Measurements from ENCODE around the gene UQCC2. TPM values are rescaled to one million over a fixed set of nuclear protein-coding genes. Genes with fewer than 3 reads are reported as not detected.

The UQCC2 gene
- total and polyA plus RNA-seq, 4 donors = 7.8 to 141 (median 48.1) TPM

DNA sequence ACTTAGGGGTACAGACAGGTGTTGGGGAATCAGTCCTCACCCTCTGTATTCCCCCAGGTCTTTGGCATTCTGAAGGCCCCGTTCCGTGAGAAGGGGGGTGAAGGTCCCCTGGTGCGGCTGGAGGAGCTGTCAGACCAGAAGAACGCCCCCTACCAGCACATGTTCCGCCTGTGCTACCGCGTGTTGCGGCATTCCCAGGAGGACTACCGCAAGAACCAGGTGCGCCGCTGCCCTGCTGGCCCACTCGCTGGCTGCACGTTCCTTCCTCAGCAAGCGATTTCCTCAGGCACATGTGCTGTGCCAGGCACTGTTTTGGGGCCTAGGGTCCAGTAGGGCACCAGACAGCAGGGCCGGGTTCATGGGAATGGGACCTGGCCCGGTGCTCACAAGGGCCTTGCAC lies 44.4 kb downstream of the UQCC2 start:
- Histone ChIP-seq H3K4me1 (ENCODE audit: control insufficient read depth in 5 of 5, insufficient read depth in 5 of 5, low read length in 5 of 5) (no peaks in the 10 kb centered on the region), H3K9me3 (ENCODE audit: control insufficient read depth in 4 of 4, insufficient read depth in 3 of 4, low read length in 3 of 4) (no peaks in the 10 kb centered on the region), H3K27ac (ENCODE audit: low read depth in 1 of 2, low read length in 1 of 2) (no peak overlapping the region), H3K36me3 (ENCODE audit: control insufficient read depth in 4 of 4, insufficient read depth in 4 of 4, low read length in 4 of 4) (peaks cover 0 to 76% (median 14%) of the 10 kb centered on the region in 4 donors), H3K27me3 (ENCODE audit: control insufficient read depth in 3 of 3, insufficient read depth in 3 of 3, low read length in 2 of 3) (no peaks in the 10 kb centered on the region), H3K9ac (ENCODE audit: insufficient read depth in 1 of 2, low read length in 2 of 2) (no peak overlapping the region), H3K4me3 (no peak overlapping the region)
- no peak for ATAC-seq (ENCODE audit: insufficient read depth, low FRiP score)
- no peak for DNase-seq
- WGBS, 2 donors = 96 to 97% methylated on average over 16 of the region's 16 CpGs
- TF ChIP-seq, protein P1, sequence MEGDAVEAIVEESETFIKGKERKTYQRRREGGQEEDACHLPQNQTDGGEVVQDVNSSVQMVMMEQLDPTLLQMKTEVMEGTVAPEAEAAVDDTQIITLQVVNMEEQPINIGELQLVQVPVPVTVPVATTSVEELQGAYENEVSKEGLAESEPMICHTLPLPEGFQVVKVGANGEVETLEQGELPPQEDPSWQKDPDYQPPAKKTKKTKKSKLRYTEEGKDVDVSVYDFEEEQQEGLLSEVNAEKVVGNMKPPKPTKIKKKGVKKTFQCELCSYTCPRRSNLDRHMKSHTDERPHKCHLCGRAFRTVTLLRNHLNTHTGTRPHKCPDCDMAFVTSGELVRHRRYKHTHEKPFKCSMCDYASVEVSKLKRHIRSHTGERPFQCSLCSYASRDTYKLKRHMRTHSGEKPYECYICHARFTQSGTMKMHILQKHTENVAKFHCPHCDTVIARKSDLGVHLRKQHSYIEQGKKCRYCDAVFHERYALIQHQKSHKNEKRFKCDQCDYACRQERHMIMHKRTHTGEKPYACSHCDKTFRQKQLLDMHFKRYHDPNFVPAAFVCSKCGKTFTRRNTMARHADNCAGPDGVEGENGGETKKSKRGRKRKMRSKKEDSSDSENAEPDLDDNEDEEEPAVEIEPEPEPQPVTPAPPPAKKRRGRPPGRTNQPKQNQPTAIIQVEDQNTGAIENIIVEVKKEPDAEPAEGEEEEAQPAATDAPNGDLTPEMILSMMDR (IDR thresholded peaks at IDR 0.05; ENCODE audit: control extremely low read depth, extremely low read depth) = no peak

DNA sequence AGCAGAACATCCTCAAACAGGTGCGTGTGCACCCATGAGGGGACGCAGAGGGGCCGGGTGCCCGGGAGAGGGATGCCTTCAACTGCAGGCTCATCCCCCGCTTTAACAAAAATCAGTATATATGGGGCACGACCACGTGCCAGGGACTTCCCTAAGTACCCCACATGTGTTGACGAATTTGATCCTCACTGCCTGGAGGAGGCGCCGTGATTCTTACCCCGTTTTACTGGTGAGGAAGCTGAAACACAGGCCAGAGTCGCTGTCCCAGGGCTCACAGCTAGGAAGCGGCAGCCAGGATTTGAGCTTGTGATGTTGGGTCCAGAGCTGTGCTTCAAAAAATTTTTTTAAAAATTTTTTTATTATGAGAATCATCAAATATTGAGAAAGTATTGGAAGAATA lies 45.5 kb downstream of the UQCC2 start:
- no peaks in the 10 kb centered on the region for H3K4me1 ChIP-seq (ENCODE audit: control insufficient read depth in 5 of 5, insufficient read depth in 5 of 5, low read length in 5 of 5)

DNA sequence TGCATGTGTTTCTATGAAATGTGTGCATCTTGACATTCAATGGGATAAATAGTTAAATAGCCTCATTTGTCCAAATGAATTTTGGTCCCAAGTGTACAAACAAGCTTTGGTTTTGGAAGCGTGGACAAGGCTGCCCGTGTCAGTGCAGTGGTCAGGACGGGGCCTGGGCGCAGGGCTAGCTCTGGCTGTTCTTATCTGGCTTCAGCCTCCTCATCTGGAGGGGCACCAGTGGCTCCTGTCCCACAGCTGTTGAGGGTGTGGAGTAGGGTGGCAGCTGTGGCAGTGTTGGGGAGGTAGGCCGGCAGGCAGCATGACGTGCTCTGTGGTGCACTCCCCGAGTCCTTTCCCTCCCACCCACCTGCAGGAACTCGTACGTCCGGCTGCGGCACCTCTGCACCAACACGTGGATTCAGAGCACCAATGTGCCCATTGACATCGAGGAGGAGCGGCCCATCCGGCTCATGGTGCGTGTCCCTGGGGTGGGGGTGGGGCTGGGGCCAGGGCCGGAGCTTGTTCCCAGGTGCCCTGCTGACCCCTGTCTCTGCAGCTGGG lies 46.9 kb downstream of the UQCC2 start:
- ATAC-seq (ENCODE audit: insufficient read depth, low FRiP score) = no peak
- Histone ChIP-seq H3K9me3 (ENCODE audit: control insufficient read depth in 4 of 4, insufficient read depth in 3 of 4, low read length in 3 of 4) (no peaks in the 10 kb centered on the region), H3K9ac (ENCODE audit: insufficient read depth in 1 of 2, low read length in 2 of 2) (no peak overlapping the region), H3K36me3 (ENCODE audit: control insufficient read depth in 4 of 4, insufficient read depth in 4 of 4, low read length in 4 of 4) (peaks cover 0 to 62% (median 11%) of the 10 kb centered on the region in 4 donors), H3K27me3 (ENCODE audit: control insufficient read depth in 3 of 3, insufficient read depth in 3 of 3, low read length in 2 of 3) (no peaks in the 10 kb centered on the region), H3K27ac (ENCODE audit: low read depth in 1 of 2, low read length in 1 of 2) (no peak overlapping the region), H3K4me3 (no peak overlapping the region), H3K4me1 (ENCODE audit: control insufficient read depth in 5 of 5, insufficient read depth in 5 of 5, low read length in 5 of 5) (no peaks in the 10 kb centered on the region)
- TF ChIP-seq, protein P1 (IDR thresholded peaks at IDR 0.05; ENCODE audit: control extremely low read depth, extremely low read depth) = no peak
- no peak for DNase-seq
- 92 to 93% methylated on average over 16 to 17 of the region's 17 CpGs for WGBS, 2 donors

More for the DNA sequence above, 45.5 kb downstream of the UQCC2 start:
- H3K27ac ChIP-seq (ENCODE audit: low read depth in 1 of 2, low read length in 1 of 2) = no peak overlapping the region
- 83 to 87% methylated on average over 13 of the region's 13 CpGs for WGBS, 2 donors
- ATAC-seq (ENCODE audit: insufficient read depth, low FRiP score) (no peak), DNase-seq (no peak)
- TF ChIP-seq, protein P1 (IDR thresholded peaks at IDR 0.05; ENCODE audit: control extremely low read depth, extremely low read depth) = no peak
- no peak overlapping the region for H3K9ac ChIP-seq (ENCODE audit: insufficient read depth in 1 of 2, low read length in 2 of 2)
- no peak overlapping the region for H3K4me3 ChIP-seq
- no peaks in the 10 kb centered on the region for H3K27me3 ChIP-seq (ENCODE audit: control insufficient read depth in 3 of 3, insufficient read depth in 3 of 3, low read length in 2 of 3)
- peaks cover 0 to 67% (median 11%) of the 10 kb centered on the region in 4 donors for H3K36me3 ChIP-seq (ENCODE audit: control insufficient read depth in 4 of 4, insufficient read depth in 4 of 4, low read length in 4 of 4)
- H3K9me3 ChIP-seq (ENCODE audit: control insufficient read depth in 4 of 4, insufficient read depth in 3 of 4, low read length in 3 of 4) = no peaks in the 10 kb centered on the region
